PFSK-1 (cell line): Measurements from ENCODE around the gene CCDC92B.

Source experiments
- POLR2AphosphoS5 ChIP-seq: IDR thresholded peaks from 2 replicates; pipeline ENCODE4 v1.6.1; 2012; ENCODE audit warnings: low read depth, mild to moderate bottlenecking, control low read depth, low read length, moderate library complexity
- SIN3A ChIP-seq: IDR thresholded peaks from 2 replicates; pipeline ENCODE4 v1.6.1; 2012; ENCODE audit warnings: mild to moderate bottlenecking, low read length, moderate library complexity, borderline replicate concordance; ENCODE audit not compliant: insufficient read depth
- TF ChIP-seq, protein P1 (sequence below), 2 experiments: IDR thresholded peaks; 2 replicates each; pipeline versions ENCODE4 v1.6.1 to v1.8.0; 2011 to 2012; ENCODE audit warnings: low read depth in 2 of 2, low read length in 2 of 2, control low read depth in 1 of 2, inconsistent platforms in 1 of 2, mild to moderate bottlenecking in 1 of 2, moderate library complexity in 1 of 2; ENCODE audit not compliant: insufficient read depth in 1 of 2

GRCh38 chr17:2786176-2786881, 36.9 kb upstream of the CCDC92B start:
- TF ChIP-seq, protein P1, sequence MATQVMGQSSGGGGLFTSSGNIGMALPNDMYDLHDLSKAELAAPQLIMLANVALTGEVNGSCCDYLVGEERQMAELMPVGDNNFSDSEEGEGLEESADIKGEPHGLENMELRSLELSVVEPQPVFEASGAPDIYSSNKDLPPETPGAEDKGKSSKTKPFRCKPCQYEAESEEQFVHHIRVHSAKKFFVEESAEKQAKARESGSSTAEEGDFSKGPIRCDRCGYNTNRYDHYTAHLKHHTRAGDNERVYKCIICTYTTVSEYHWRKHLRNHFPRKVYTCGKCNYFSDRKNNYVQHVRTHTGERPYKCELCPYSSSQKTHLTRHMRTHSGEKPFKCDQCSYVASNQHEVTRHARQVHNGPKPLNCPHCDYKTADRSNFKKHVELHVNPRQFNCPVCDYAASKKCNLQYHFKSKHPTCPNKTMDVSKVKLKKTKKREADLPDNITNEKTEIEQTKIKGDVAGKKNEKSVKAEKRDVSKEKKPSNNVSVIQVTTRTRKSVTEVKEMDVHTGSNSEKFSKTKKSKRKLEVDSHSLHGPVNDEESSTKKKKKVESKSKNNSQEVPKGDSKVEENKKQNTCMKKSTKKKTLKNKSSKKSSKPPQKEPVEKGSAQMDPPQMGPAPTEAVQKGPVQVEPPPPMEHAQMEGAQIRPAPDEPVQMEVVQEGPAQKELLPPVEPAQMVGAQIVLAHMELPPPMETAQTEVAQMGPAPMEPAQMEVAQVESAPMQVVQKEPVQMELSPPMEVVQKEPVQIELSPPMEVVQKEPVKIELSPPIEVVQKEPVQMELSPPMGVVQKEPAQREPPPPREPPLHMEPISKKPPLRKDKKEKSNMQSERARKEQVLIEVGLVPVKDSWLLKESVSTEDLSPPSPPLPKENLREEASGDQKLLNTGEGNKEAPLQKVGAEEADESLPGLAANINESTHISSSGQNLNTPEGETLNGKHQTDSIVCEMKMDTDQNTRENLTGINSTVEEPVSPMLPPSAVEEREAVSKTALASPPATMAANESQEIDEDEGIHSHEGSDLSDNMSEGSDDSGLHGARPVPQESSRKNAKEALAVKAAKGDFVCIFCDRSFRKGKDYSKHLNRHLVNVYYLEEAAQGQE (IDR thresholded peaks at IDR 0.05; ENCODE audit: insufficient read depth in 1 of 2, low read depth in 2 of 2, low read length in 2 of 2) = 0 out of 4 replicates have a peak, but pooled peaks of 1 of the 2 experiments have one; percentile 25
- TF ChIP-seq POLR2AphosphoS5 (no peak), SIN3A (peak; percentile 41; the same call in 1 of the 2 replicates)
